ENCODE results near the gene KCNJ6. TPM values are rescaled to one million over a fixed set of nuclear protein-coding genes. Genes with fewer than 3 reads are reported as not detected.

KCNJ6 gene
- total and polyA plus RNA-seq, 8 donors, result 0.03 to 0.28 (median 0.17) TPM

DNA sequence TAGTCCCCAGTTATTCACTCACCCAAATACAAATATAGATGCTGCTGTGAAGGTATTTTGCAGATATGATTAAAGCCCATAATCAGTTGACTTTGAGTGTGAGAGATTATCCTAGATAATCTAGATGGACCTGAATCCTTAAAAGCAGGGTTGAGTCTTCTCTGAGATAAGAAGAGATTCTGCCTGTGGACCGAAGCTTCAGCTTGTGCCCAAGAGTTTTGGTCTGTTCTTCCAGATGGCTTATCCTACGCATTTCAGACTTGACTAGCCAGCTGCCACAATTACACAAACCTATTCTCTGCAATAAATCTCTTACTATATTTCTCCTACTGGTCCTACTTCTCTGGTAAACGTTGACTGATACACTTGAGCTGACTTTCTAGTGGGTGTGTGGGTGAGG lies 145.1 kb downstream of the KCNJ6 start:
- Histone ChIP-seq H3K9me3 (no peaks in the 10 kb centered on the region), H3K36me3 (no peaks in the 10 kb centered on the region), H3K4me3 (no peak overlapping the region), H3K27me3 (no peaks in the 10 kb centered on the region), H3K4me1 (no peaks in the 10 kb centered on the region), H3K27ac (no peak overlapping the region)
- intact Hi-C loops (cut with DNase I), result no loop called here
- TF ChIP-seq, protein P1, sequence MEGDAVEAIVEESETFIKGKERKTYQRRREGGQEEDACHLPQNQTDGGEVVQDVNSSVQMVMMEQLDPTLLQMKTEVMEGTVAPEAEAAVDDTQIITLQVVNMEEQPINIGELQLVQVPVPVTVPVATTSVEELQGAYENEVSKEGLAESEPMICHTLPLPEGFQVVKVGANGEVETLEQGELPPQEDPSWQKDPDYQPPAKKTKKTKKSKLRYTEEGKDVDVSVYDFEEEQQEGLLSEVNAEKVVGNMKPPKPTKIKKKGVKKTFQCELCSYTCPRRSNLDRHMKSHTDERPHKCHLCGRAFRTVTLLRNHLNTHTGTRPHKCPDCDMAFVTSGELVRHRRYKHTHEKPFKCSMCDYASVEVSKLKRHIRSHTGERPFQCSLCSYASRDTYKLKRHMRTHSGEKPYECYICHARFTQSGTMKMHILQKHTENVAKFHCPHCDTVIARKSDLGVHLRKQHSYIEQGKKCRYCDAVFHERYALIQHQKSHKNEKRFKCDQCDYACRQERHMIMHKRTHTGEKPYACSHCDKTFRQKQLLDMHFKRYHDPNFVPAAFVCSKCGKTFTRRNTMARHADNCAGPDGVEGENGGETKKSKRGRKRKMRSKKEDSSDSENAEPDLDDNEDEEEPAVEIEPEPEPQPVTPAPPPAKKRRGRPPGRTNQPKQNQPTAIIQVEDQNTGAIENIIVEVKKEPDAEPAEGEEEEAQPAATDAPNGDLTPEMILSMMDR (IDR thresholded peaks at IDR 0.05), result no peak
- DNase-seq, result no peak
- ATAC-seq, result no peak

DNA sequence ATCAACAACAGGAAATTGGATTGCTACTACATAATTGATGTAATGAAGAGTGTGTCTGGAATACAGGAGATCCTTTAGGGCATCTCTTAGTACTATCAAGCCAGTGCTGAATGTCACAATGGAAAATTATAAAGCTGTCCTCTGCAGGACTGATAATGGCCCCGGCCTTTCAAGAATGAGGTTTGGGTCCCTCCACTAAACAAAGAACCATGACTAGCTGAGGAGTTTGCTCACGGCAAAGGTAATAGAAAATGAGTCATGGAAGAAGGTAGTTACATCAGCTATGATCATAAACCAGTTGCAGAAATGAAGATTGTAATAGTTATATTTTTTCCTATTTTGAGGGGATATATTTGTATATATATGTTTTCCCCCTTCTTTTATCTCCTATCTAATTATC lies 145.8 kb downstream of the KCNJ6 start:
- H3K9me3 ChIP-seq, result no peaks in the 10 kb centered on the region

DNA sequence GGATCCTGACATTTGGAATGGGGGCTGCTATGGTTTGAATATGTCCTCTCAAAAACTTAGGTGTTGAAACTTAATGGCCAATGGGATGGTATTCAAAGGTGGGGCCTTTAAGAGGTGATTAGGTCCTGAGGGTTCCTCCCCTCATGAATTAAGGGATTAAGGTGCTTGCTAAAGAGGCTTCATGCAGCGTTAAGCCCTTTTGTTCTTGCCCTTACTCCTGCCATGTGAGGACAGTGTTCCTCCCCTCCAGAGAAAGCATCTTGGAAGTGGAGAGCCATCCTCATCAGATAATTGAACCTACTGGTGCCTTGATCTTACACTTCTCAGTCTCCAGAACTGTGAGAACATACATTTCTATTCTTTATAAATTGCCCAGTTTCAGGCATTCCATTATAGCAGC lies 146.6 kb downstream of the KCNJ6 start:
- H3K27me3 ChIP-seq, result no peaks in the 10 kb centered on the region
- no peaks in the 10 kb centered on the region for H3K4me1 ChIP-seq
- TF ChIP-seq, protein P1 (IDR thresholded peaks at IDR 0.05), result no peak
- no peaks in the 10 kb centered on the region for H3K36me3 ChIP-seq
- intact Hi-C loops (cut with DNase I), result no loop called here
- ATAC-seq (no peak), DNase-seq (no peak)
- no peaks in the 10 kb centered on the region for H3K9me3 ChIP-seq
- no peak overlapping the region for H3K27ac ChIP-seq
- no peak overlapping the region for H3K4me3 ChIP-seq

More for the DNA sequence above, 145.8 kb downstream of the KCNJ6 start:
- Histone ChIP-seq H3K27me3 (no peaks in the 10 kb centered on the region), H3K4me1 (no peaks in the 10 kb centered on the region), H3K27ac (no peak overlapping the region), H3K4me3 (no peak overlapping the region), H3K36me3 (no peaks in the 10 kb centered on the region)
- TF ChIP-seq, protein P1 (IDR thresholded peaks at IDR 0.05), result no peak
- intact Hi-C loops (cut with DNase I), result no loop called here
- DNase-seq (no peak), ATAC-seq (no peak)

DNA sequence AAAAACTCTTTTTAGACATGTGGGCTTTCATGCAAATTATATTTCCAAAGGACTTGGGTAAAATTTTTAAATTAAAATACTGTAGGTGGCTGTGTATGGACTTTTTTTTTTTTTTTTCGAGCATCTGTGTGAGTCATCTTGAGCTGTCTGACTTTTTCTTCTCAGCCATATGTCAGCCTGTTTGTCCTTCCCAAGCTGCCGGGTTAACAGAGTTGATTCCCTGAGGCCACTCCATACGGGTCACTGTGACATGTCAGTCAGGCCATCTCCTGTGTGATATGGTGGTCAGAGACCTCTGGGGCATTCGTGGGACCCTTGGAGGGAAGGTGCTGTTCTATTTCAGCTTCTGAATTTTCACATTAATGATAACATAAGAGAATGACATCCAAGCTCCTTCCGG lies 148.3 kb downstream of the KCNJ6 start:
- Histone ChIP-seq H3K9me3 (no peaks in the 10 kb centered on the region), H3K4me1 (no peaks in the 10 kb centered on the region), H3K4me3 (no peak overlapping the region), H3K36me3 (no peaks in the 10 kb centered on the region), H3K27ac (no peak overlapping the region), H3K27me3 (no peaks in the 10 kb centered on the region)
- TF ChIP-seq, protein P1 (IDR thresholded peaks at IDR 0.05), result no peak
- DNase-seq, result no peak
- no peak for ATAC-seq
- intact Hi-C loops (cut with DNase I), result no loop called here

DNA sequence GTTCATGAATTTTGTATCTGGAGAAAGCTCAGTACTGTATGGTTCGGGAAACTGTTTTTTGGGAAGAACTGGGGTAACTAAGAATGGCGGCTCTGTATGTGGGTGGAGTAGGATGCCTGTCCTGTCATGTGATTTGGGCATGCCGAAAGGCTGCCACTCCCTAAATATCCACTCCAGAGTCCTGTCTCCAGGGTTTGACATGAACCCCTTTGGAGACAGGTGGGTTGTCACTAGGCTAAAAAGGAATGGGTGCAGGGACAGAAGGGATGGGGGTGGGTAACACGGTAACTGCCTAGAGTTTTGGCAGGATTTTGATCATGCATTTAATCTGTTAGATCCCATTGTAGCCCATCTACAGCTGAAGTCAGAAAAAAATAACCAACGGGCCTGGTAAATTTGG lies 150.1 kb downstream of the KCNJ6 start:
- Histone ChIP-seq H3K27me3 (no peaks in the 10 kb centered on the region), H3K27ac (no peak overlapping the region), H3K4me1 (no peaks in the 10 kb centered on the region), H3K4me3 (no peak overlapping the region), H3K9me3 (no peaks in the 10 kb centered on the region), H3K36me3 (no peaks in the 10 kb centered on the region)
- intact Hi-C loops (cut with DNase I), result no loop called here
- ATAC-seq, result no peak
- TF ChIP-seq, protein P1 (IDR thresholded peaks at IDR 0.05), result no peak
- no peak for DNase-seq
